GM12878 (cell line): ENCODE results near the gene TNIP1. TPM values are rescaled to one million over a fixed set of nuclear protein-coding genes. Genes with fewer than 3 reads are reported as not detected.

Experiments
- ATAC-seq: fragments of 200-7000 bp; cut with Tn5 transposase; 3 replicates; pipeline ENCODE4 v1.9.1; 2020; ENCODE audit warnings: mild to moderate bottlenecking, moderate library complexity
- BruUV-seq: library from RNA; stranded (reverse); fragments of 400-500 nt; replicated peaks from 2 replicates; lab custom pipeline; 2021; lab: Mats Ljungman, UMichigan
- CTCF ChIA-PET: fragments of 300-600 bp; sonication (Branson Sonifier 250); formaldehyde crosslinking; extraction: SDS; loops from one replicate; lab custom pipeline; 2021; ENCODE audit warnings: inconsistent platforms; lab: Yijun Ruan, JAX
- POLR2A ChIA-PET: fragments of 350-600 bp; formaldehyde crosslinking; extraction: SDS; loops from one replicate; lab custom pipeline; 2021; ENCODE audit warnings: inconsistent platforms; lab: Charles Lee
- RAD21 ChIA-PET: fragments of 300-600 bp; sonication (Branson Sonifier 250); formaldehyde crosslinking; loops from one replicate; lab custom pipeline; 2023; ENCODE audit warnings: antibody characterized with exemption; ENCODE audit not compliant: unreplicated experiment; lab: Charles Lee
- SMC1A ChIA-PET: fragments of 300-600 bp; sonication (Branson Sonifier 250); formaldehyde crosslinking; loops from one replicate; lab custom pipeline; 2023; ENCODE audit not compliant: unreplicated experiment, uncharacterized antibody; lab: Charles Lee
- DNase-seq: peaks from one replicate; pipeline ENCODE4 v3.0.0-alpha.2; 2011; ENCODE audit warnings: low read depth, low spot score
- FAIRE-seq: peaks from 3 replicates; lab custom pipeline; 2011; peaks lifted over from hg19 to GRCh38; lab: Jason Lieb, UNC
- H2AFZ ChIP-seq: 2 replicates; pipeline ENCODE4 v1.6.0; 2011; ENCODE audit warnings: low read depth, low read length, control low read depth; ENCODE audit not compliant: control insufficient read depth
- H3K27ac ChIP-seq: 2 replicates; pipeline ENCODE4 v1.5.1; 2011; ENCODE audit warnings: control low read depth; ENCODE audit not compliant: control insufficient read depth, insufficient read depth
- H3K27me3 ChIP-seq, 2 experiments: replicated peaks in 1 of 2; 2 replicates each; pipeline versions ENCODE4 v1.6.0 to v1.6.1; 2011; ENCODE audit warnings: low read length in 1 of 2; ENCODE audit not compliant: control insufficient read depth in 2 of 2, insufficient read depth in 2 of 2
- H3K36me3 ChIP-seq, 2 experiments: 2 replicates each; pipeline ENCODE4 v1.5.1; 2011; ENCODE audit warnings: low read length in 1 of 2; ENCODE audit not compliant: control insufficient read depth in 2 of 2, insufficient read depth in 2 of 2
- H3K4me1 ChIP-seq: 2 replicates; pipeline ENCODE4 v1.6.1; 2011; ENCODE audit warnings: mild to moderate bottlenecking, low read length, moderate library complexity, mixed read lengths; ENCODE audit not compliant: control insufficient read depth, insufficient read depth
- H3K4me2 ChIP-seq: 2 replicates; pipeline ENCODE4 v1.6.0; 2011; ENCODE audit warnings: control low read depth; ENCODE audit not compliant: control insufficient read depth, insufficient read depth
- H3K4me3 ChIP-seq: fragments of 200-600 bp; sonication (generic); 2 replicates; pipeline ENCODE4 v1.5.1; 2016
- H3K79me2 ChIP-seq: 2 replicates; pipeline ENCODE4 v1.6.0; 2011; ENCODE audit warnings: low read length; ENCODE audit not compliant: control insufficient read depth, insufficient read depth
- H3K9ac ChIP-seq: 2 replicates; pipeline ENCODE4 v1.8.0; 2011; ENCODE audit warnings: low read length, control low read depth, mixed read lengths; ENCODE audit not compliant: control insufficient read depth, insufficient read depth
- H3K9me3 ChIP-seq: replicated peaks from 3 replicates; pipeline ENCODE4 v1.5.1; 2011; ENCODE audit warnings: mild to moderate bottlenecking, low read length; ENCODE audit not compliant: control insufficient read depth, insufficient read depth
- H4K20me1 ChIP-seq: 2 replicates; pipeline ENCODE4 v1.6.0; 2011; ENCODE audit not compliant: control insufficient read depth, insufficient read depth
- E4F1 ChIP-seq: fragments of 450-650 bp; IDR thresholded peaks from 2 replicates; pipeline ENCODE4 v1.6.1; 2018; ENCODE audit warnings: borderline replicate concordance, mild to moderate bottlenecking; ENCODE audit not compliant: partially characterized antibody
- HDAC2 ChIP-seq: fragments of 200-600 bp; sonication (generic); IDR thresholded peaks from 2 replicates; pipeline ENCODE4 v1.6.1; 2017
- ZNF217 ChIP-seq: fragments of 450-650 bp; IDR thresholded peaks from 2 replicates; pipeline ENCODE4 v1.6.1; 2017; ENCODE audit warnings: antibody characterized with exemption, mild to moderate bottlenecking
- WGBS: methylation state at CpG from one replicate; pipeline ENCODE4 v1.1.6; 2016; ENCODE audit warnings: low lambda C conversion rate; ENCODE audit not compliant: insufficient replicate concordance, insufficient coverage; ENCODE audit errors: missing lambda C conversion rate; 5-methylcytosine and 5-hydroxymethylcytosine counted together
- in situ Hi-C: fragments of 300-500 bp; cut with MboI; formaldehyde crosslinking; loops from 9 replicates; pipeline ENCODE4 v1.14.3; 2018; ENCODE audit warnings: mixed read lengths
- intact Hi-C: fragments of 100-400 bp; cut with micrococcal nuclease; formaldehyde crosslinking; loops from one replicate; pipeline ENCODE4 v1.14.2; 2022; ENCODE audit not compliant: unreplicated experiment
- polyA plus RNA-seq, 11 experiments: library from polyadenylated mRNA; depleted of rRNA in 4 of 11; unstranded in 6 of 11; stranded (reverse) in 5 of 11; fragments of >200 nt; fragmentation: Nextera tagmentation in 4 of 11; fragmentation: Illumina TruSeq in 1 of 11; extraction: Ambion mirVana in 4 of 11; extraction: Trizol in 1 of 11; gene quantifications; 1 replicate in 1 of 11; 2 replicates in 10 of 11; pipeline versions ENCODE4 v1.2.1 to v1.2.3, GENCODE V29; 2011 to 2016; ENCODE audit warnings: inconsistent platforms in 2 of 11, missing spikeins in 2 of 11, low read depth in 1 of 11
- total RNA-seq, 4 experiments: library from RNA; depleted of rRNA in 3 of 4; stranded (reverse); fragments of >200 nt in 3 of 4; fragmentation: Illumina TruSeq in 1 of 4; extraction: Trizol in 1 of 4; gene quantifications; 2 replicates each; pipeline versions ENCODE4 v1.2.1 to v1.2.3, GENCODE V29; 2013 to 2021

The TNIP1 gene
- total and polyA plus RNA-seq, 10 of the 15 experiments (the other 5 are each of a cell fraction or from before 2014, with no cell fraction given), result 4.4 to 279 (median 150) TPM

GRCh38 chr5:150999704-151000442 is 81.0 kb downstream of the TNIP1 start:
- BruUV-seq, result no TSS peak
- SMC1A ChIA-PET, result no interaction called here

More at GRCh38 chr5:150999704-151000442, 81.0 kb downstream of the TNIP1 start:
- Histone ChIP-seq H3K9ac (no peak overlapping the region), H3K4me3 (no peak overlapping the region), H4K20me1 (no peaks in the 10 kb centered on the region), H3K4me1 (no peaks in the 10 kb centered on the region), H3K9me3 (no peaks in the 10 kb centered on the region), H2AFZ (no peak overlapping the region), H3K36me3 (no peaks in the 10 kb centered on the region), H3K4me2 (no peak overlapping the region), H3K79me2 (no peaks in the 10 kb centered on the region), H3K27me3 (no peaks in the 10 kb centered on the region), H3K27ac (no peak overlapping the region)
- ChIA-PET CTCF (interaction anchor here (0.6 to 0.8 kb wide), 3 partner anchors 115 to 165 kb away, joined by 3 to 4 read pairs (median 3); no protein-coding TSS in a partner anchor), RAD21 (interaction anchor here (3.3 kb wide), 1 partner anchor 165 kb away, joined by 13 read pairs; no protein-coding TSS in a partner anchor), POLR2A (no interaction called here)
- DNase-seq, result no peak
- intact Hi-C loops, result loop anchor here (10.0 kb wide), 1 partner anchor 315 kb away; no protein-coding TSS in a partner anchor
- no peak for ATAC-seq
- TF ChIP-seq ZNF217 (no peak), HDAC2 (no peak), E4F1 (no peak)
- no peak for FAIRE-seq
- 41% methylated on average over 7 of the region's 7 CpGs for WGBS
- in situ Hi-C loops, result no loop called here
